Suprapubic skin (tissue), 4 donors: Measurements from ENCODE around the gene PTPRN2. TPM values are rescaled to one million over a fixed set of nuclear protein-coding genes. Genes with fewer than 3 reads are reported as not detected.
A peak's percentile ranks its signal among the peaks of the same experiment; 100 is the strongest.

Experiments used
- DNase-seq, 2 donors: peaks; one replicate each; pipeline ENCODE4 v3.0.0-alpha.2; 2019; ENCODE audit warnings: low spot score in 2 of 2
- H3K27ac ChIP-seq: fragments of 200-600 bp; sonication (generic); one replicate; pipeline ENCODE4 v1.5.1; 2019
- H3K27me3 ChIP-seq: fragments of 200-600 bp; sonication (generic); one replicate; pipeline ENCODE4 v1.5.1; 2019
- H3K36me3 ChIP-seq: fragments of 200-600 bp; sonication (generic); one replicate; pipeline ENCODE4 v1.5.1; 2019
- H3K4me1 ChIP-seq: fragments of 200-600 bp; sonication (generic); one replicate; pipeline ENCODE4 v1.5.1; 2019
- H3K4me3 ChIP-seq: fragments of 200-600 bp; sonication (generic); one replicate; pipeline ENCODE4 v1.5.1; 2019; ENCODE audit warnings: mild to moderate bottlenecking
- H3K9me3 ChIP-seq: fragments of 200-600 bp; sonication (generic); one replicate; pipeline ENCODE4 v1.5.1; 2019
- EP300 ChIP-seq: sonication (generic); formaldehyde crosslinking; IDR thresholded peaks from one replicate; pipeline ENCODE4 v1.6.1; 2017; ENCODE audit warnings: antibody characterized with exemption
- POLR2A ChIP-seq, 2 donors: fragments of 450-650 bp; IDR thresholded peaks; one replicate each; pipeline ENCODE4 v1.6.1; 2017; ENCODE audit warnings: antibody characterized with exemption in 2 of 2, mild to moderate bottlenecking in 2 of 2, moderate library complexity in 2 of 2
- POLR2AphosphoS5 ChIP-seq, 3 donors: sonication (generic); formaldehyde crosslinking; IDR thresholded peaks; one replicate each; pipeline ENCODE4 v1.6.1; 2017; ENCODE audit warnings: antibody characterized with exemption in 3 of 3
- WGBS: methylation state at CpG from one replicate; pipeline ENCODE4 v1.1.5; 2018; 5-methylcytosine and 5-hydroxymethylcytosine counted together
- total RNA-seq, 4 donors: library from RNA; depleted of rRNA; stranded (reverse); fragments of >200 nt; gene quantifications; one replicate each; pipeline ENCODE4 v1.1.0, GENCODE V29; 2016
- TF ChIP-seq, protein P1 (sequence below), 2 donors: fragments of 200-600 bp in 1 of 2; fragments of 450-650 bp in 1 of 2; sonication (generic) in 1 of 2; IDR thresholded peaks; one replicate each; pipeline ENCODE4 v1.5.1; 2016 to 2019; ENCODE audit warnings: antibody characterized with exemption in 2 of 2, mild to moderate bottlenecking in 1 of 2, moderate library complexity in 1 of 2

The PTPRN2 gene
- total RNA-seq, 4 donors from 2014 or later, result 0.23 to 1.8 (median 1.3) TPM

DNA sequence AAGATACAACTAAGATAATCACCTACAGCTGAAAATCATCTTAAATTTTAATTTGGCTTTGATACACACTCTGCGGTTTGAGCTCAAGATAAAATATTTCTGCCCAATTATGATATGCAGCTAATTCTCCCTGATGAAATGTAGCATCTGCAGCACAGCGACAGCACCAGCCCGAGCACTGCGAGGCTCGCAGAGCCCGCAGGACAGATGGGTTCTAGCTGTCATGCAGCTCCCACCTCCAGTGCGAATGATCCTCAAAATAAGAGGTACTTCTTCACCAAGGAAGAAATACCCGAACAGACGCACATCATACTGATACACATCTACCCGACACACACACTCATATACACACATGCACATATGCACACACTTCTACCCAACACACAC is 457.6 kb downstream of the PTPRN2 start:
- DNase-seq, result peak in 1 of 2 donors; percentile 11
- Histone ChIP-seq H3K27ac (no peak overlapping the region), H3K4me3 (no peak overlapping the region), H3K27me3 (no peaks in the 10 kb centered on the region), H3K4me1 (no peaks in the 10 kb centered on the region), H3K9me3 (no peaks in the 10 kb centered on the region), H3K36me3 (no peaks in the 10 kb centered on the region)
- 91% methylated on average over 10 of the region's 10 CpGs for WGBS
- no peak for TF ChIP-seq EP300
- TF ChIP-seq POLR2A (IDR thresholded peaks at IDR 0.05), result no peak
- TF ChIP-seq, protein P1, sequence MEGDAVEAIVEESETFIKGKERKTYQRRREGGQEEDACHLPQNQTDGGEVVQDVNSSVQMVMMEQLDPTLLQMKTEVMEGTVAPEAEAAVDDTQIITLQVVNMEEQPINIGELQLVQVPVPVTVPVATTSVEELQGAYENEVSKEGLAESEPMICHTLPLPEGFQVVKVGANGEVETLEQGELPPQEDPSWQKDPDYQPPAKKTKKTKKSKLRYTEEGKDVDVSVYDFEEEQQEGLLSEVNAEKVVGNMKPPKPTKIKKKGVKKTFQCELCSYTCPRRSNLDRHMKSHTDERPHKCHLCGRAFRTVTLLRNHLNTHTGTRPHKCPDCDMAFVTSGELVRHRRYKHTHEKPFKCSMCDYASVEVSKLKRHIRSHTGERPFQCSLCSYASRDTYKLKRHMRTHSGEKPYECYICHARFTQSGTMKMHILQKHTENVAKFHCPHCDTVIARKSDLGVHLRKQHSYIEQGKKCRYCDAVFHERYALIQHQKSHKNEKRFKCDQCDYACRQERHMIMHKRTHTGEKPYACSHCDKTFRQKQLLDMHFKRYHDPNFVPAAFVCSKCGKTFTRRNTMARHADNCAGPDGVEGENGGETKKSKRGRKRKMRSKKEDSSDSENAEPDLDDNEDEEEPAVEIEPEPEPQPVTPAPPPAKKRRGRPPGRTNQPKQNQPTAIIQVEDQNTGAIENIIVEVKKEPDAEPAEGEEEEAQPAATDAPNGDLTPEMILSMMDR (IDR thresholded peaks at IDR 0.05), result no peak
- no peak for TF ChIP-seq POLR2AphosphoS5 (IDR thresholded peaks at IDR 0.05)

DNA sequence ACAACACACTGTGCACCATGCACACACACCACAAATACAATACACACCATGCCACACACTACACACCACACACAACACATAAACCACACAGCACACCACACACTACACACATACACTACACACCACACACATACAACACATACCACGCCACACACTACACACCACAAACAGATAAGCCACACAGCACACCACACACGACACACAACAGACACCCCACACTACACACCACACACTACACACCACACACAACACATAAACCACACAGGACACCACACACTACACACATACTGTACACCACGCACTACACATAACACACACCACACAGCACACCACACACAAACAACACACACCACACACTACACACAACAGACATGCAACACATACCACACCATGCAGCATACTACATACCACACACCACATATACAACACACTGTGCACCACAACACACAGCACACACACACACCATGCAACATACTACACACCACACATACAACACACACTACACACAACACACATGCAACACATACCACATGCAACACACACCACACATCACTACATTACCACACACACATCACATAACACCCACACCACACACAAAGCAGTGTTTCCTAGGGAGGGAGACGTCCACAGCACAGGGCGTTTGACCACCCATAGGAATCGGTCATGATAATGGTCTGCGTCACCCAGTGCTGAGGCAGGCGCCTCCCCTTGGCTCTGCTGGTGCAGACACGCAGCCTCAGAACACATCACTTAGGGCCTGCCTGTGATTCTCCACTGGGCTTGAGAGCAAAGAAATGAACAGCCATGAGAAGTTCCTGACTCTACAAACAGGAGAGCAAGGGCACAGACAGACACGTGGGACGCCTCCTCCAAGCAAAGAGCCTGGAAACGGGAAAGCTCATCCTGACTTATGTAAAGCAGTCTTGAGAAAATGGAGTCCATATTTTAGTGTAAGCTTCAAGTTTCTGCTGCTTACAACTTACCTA is 458.3 kb downstream of the PTPRN2 start:
- TF ChIP-seq POLR2AphosphoS5 (IDR thresholded peaks at IDR 0.05) (no peak), EP300 (no peak), POLR2A (IDR thresholded peaks at IDR 0.05) (no peak)
- TF ChIP-seq, protein P1 (IDR thresholded peaks at IDR 0.05), result no peak
- 94% methylated on average over 11 of the region's 12 CpGs for WGBS
- H3K27me3 ChIP-seq, result no peaks in the 10 kb centered on the region
- H3K36me3 ChIP-seq, result no peaks in the 10 kb centered on the region
- H3K4me3 ChIP-seq, result no peak overlapping the region
- H3K4me1 ChIP-seq, result no peaks in the 10 kb centered on the region
- no peak overlapping the region for H3K27ac ChIP-seq
- H3K9me3 ChIP-seq, result no peaks in the 10 kb centered on the region
- peak in 1 of 2 donors; percentile 35 for DNase-seq

DNA sequence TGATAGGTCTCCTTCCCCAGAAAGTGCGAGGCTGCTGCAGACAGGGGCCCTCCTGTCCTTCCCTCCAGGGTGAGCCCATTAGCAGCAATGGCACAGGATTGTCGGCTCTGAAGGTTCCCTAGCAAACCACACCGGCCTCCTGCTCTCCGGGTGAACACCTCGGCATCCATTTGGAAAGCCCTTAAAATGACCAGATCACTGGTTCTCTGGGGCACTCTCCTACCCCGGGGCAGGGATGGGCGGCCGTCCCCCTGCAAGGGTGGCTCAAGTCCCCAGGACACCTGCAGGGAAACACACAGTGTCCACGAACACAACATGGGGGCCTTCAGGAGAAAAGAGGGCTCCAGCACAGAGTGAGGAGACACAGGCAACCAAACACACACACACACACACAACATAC is 459.1 kb downstream of the PTPRN2 start:
- TF ChIP-seq POLR2AphosphoS5 (IDR thresholded peaks at IDR 0.05) (no peak), POLR2A (IDR thresholded peaks at IDR 0.05) (no peak), EP300 (no peak)
- TF ChIP-seq, protein P1 (IDR thresholded peaks at IDR 0.05), result no peak
- 91% methylated on average over 8 of the region's 9 CpGs for WGBS
- no peaks in the 10 kb centered on the region for H3K4me1 ChIP-seq
- peak; percentile 16 to 41 for DNase-seq
- no peaks in the 10 kb centered on the region for H3K27me3 ChIP-seq
- no peaks in the 10 kb centered on the region for H3K9me3 ChIP-seq
- no peak overlapping the region for H3K4me3 ChIP-seq
- no peak overlapping the region for H3K27ac ChIP-seq
- H3K36me3 ChIP-seq, result no peaks in the 10 kb centered on the region

DNA sequence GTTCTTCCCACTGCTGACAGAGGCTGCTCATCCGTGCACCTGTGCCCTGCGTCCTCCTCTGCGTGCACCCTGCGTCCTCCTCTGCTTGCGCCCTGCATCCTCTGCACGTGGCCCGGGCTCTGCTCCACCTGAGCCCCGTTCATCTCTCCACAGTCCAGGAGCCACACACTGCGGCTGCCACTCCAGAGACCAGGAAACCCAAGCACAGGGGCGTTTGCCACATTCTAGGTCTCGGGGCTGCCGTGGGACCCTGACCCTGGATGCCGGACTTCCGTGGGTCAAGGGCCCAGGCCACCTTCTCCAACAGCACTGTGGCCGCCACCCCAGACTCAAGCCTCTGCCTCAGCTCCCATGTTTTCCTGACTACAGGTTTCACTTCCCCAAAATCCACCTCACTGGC is 460.4 kb downstream of the PTPRN2 start:
- H3K9me3 ChIP-seq, result no peaks in the 10 kb centered on the region
- H3K27ac ChIP-seq, result no peak overlapping the region
- H3K27me3 ChIP-seq, result no peaks in the 10 kb centered on the region
- WGBS, result 96% methylated on average over 15 of the region's 15 CpGs
- no peaks in the 10 kb centered on the region for H3K4me1 ChIP-seq
- no peaks in the 10 kb centered on the region for H3K36me3 ChIP-seq
- peak; percentile 24 to 69 for DNase-seq
- TF ChIP-seq, protein P1 (IDR thresholded peaks at IDR 0.05), result no peak
- no peak for TF ChIP-seq EP300
- TF ChIP-seq POLR2A (IDR thresholded peaks at IDR 0.05), result no peak
- no peak for TF ChIP-seq POLR2AphosphoS5 (IDR thresholded peaks at IDR 0.05)
- no peak overlapping the region for H3K4me3 ChIP-seq

DNA sequence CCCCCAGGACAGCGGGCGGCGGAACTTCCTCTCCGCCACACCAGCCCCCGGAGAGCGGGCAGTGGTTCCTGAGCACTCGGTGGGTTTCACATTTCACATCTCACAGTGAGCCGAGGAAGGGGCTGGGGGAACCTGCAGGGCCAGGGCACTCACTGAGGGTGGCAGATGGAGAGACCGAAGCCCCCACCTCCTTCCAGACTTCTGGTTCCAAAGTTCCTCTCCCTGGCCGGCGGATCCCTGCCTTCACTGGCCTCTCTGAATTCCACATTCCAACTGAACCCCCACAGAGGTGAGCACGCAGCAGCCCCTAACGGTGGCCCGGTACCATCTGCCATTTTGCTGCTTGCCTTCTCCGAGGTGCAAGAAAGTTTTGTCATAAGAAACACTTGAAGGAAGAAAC is 461.0 kb downstream of the PTPRN2 start:
- 72% methylated on average over 11 of the region's 15 CpGs for WGBS
- H3K36me3 ChIP-seq, result no peaks in the 10 kb centered on the region
- no peaks in the 10 kb centered on the region for H3K4me1 ChIP-seq
- no peak overlapping the region for H3K27ac ChIP-seq
- peak in 1 of 2 donors; percentile 33 for DNase-seq
- H3K9me3 ChIP-seq, result no peaks in the 10 kb centered on the region
- TF ChIP-seq POLR2A (IDR thresholded peaks at IDR 0.05) (no peak), POLR2AphosphoS5 (IDR thresholded peaks at IDR 0.05) (no peak), EP300 (no peak)
- TF ChIP-seq, protein P1 (IDR thresholded peaks at IDR 0.05), result no peak
- H3K4me3 ChIP-seq, result no peak overlapping the region
- H3K27me3 ChIP-seq, result no peaks in the 10 kb centered on the region
